HG02588 (cell line): ENCODE data around the gene PARD3.
A peak's percentile ranks its signal among the peaks of the same experiment; 100 is the strongest.

ENCODE experiments used
- ATAC-seq: cut with Tn5 transposase; IDR thresholded peaks from one replicate; pipeline ENCODE4 v1.9.1; 2021; ENCODE audit warnings: mild to moderate bottlenecking, moderate library complexity; ENCODE audit not compliant: unreplicated experiment

PARD3 gene

DNA sequence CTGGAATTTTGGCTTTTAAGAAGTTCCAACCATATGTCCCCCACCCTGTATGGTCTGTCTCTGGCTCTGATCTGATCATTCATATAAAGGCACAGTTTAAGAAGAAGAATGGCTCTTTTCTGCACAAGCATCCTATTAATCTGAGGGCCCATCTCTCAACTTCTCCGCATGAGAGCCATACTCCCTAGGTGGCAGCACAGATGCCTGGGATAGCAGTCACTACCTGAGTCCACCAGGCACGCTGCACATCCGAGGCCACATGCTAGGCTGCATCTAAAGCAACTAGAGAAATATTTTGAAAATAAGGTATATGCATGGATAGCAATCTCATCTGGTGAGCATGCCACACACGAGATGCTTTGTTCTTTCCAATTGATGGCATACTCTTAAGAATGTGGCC lies 565.5 kb downstream of the PARD3 start:
- peak; percentile 56 for ATAC-seq

DNA sequence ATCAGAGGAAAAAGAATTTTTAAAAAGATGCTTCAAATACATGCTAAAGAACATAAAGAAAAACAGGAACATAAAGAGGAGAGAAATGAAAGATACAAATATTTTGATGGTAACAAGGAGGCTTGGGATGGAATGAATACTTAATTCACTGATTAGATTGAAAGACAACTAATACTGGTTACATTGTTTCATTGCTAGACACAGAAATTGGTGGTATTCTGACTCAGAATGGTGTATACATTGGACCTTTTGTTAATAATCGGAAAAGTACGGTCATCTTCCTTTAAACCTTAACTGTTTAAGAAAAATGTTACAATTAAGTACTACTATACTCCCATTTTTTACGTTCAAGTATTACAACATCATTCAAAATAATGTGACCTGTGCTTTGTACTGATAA lies 567.5 kb downstream of the PARD3 start:
- ATAC-seq, result no peak

DNA sequence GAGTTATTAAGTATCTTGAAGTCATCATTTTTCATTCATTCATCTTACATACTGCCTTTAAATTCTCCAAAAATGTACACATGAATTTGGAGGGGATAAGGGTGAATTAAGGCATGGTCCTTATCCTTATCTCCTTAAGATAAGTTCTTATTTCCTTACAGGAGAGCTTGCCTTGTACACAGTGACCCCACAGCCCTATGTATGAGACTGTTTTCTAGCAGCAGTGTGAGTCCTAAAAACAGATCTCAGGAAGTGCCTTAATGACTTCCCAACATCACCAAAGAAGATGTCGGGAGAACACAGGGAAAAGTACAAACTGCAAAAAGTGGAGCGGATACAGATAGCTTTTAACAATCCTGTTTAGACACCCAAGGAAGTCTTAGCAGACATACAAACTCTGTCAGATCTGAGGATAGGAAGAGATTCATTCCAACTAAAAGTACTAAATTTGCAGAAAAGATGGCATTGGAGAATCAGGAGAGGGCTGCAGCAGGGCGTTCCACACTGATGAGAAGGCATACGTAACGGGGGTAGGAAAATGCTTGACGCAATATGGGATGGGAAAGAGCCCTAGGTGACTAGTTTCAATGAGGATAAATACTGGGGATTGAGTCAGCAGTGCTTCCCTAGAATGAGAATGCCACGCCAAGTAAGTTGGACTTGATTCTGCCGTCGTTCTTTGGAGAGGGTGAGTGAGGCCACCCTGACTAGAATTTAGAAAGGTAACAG lies 570.2 kb downstream of the PARD3 start:
- no peak for ATAC-seq

DNA sequence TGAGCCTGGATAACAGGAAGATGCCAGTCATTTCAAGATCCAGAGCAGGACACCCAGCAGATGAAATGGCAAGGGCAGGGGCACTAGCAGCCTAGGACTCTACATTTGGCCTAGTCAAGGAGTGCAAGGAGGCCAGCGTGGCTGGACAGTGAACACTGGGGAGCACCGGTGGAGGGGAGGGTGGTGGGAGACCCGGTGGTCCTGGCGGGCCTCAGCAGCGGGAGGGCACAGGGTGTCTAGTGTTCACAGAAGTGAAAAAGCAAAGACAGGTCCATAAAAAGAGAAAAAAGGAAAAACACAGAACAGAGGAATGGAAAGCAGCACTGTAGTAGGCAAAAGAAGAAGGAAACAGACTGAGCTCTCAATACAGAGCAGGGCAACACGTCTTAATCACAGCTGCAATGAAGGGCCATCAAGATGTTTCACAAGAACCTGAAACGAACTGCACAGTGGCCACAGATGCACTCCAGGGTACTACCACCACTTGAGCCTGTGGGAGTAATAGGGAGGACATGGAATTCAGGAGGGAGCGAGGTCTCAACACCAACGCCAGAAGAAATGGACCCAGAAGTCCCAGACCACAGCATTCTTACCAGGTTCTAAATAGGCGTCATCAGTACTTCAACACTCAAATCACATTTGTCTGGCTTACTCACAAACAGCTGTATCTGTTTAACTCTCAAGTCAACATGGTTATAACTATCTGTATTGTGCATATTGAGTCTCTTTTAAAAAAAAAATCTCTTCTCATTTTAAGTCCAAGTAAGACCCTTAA lies 573.7 kb downstream of the PARD3 start:
- no peak for ATAC-seq

DNA sequence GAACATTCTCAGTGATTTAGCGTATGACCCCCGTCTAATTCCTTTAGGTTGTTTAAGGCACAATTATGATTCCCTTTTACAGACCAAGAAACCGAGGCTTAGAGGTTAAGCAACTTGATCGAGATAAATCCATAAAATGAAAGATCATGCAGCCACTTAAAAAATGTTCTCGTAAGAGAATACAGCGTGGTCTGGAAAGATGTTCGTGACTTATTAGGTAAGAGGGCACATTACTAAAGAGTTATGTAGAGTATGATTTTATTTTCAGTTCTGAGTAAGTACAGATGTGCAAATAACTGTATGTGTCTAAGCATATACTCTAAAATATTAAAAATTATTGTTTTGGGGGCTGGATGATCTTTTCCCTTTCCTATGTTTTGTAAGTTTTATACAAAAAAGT lies 575.1 kb downstream of the PARD3 start:
- ATAC-seq, result no peak

DNA sequence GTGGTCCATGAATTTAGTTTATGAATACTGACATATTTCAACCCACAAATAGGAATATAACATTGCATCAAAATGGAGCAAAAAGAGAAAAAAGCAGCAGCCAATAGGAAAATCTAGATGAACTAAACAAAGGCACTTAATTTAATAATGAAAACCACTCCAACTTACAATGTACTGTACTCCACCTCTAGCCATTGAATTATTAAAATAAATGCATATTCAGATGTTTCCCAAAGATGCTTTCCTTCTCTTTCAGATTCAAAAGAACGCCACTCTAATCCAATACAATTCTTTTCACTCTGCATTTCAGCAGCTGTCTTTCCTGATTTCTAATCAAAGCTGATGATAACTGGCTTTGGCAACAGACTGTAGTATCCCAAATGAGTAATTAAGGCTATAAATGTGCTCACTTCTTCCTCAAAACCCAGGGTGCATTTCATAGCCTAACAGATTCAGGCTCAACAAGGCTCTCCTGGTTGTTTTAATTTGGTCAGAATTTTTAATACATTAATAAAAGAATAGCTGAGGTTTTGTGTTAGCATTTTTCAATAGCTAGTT lies 577.1 kb downstream of the PARD3 start:
- no peak for ATAC-seq

DNA sequence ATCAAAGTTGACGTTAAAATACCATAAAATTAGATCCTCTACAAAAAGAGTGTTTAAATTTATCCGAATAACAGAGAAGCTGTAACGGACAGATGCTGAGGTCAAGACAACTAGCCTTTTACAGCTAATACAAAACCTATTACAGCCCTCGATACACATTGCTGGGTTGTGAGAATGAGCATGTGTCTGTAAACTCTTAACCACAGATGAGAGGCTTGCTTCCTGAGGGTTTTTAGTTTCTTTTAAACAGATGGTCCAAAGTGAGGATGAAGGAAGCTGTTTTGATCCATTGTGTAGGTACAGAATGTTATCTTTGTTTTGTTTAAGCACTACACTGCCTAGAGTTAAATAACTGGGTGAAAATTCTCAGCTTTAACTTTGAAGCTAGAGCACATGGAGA lies 578.2 kb downstream of the PARD3 start:
- ATAC-seq, result no peak

DNA sequence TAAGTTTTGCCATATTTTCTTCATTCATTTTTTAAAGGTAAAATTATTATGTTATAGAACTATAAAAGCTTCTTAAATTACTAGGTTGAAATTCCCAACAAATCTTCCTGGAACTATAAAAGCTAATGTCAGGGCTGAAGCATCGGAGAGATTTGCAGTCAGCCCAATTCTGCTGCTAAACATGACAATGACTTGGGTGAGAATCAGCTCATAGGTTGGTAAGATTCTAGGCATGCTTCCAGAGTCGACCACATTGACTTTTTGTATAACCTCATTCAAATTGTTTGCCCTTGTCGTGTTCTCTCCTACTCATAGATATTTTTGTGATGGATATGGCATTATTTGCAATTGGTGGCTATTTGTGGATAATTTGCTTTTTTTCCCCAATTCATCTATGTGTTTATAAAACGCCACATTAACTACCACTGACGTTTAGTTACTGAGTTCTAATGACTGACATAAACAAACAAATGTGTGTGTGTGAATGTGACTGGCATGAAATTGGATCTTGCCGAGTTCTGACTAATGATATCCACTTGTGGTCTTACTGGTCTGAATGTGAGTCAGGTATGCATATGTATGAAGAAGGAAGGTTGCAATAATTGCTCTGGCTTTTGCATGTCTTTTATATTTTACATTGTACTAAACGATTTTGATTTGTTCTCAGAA lies 579.8 kb downstream of the PARD3 start:
- no peak for ATAC-seq

DNA sequence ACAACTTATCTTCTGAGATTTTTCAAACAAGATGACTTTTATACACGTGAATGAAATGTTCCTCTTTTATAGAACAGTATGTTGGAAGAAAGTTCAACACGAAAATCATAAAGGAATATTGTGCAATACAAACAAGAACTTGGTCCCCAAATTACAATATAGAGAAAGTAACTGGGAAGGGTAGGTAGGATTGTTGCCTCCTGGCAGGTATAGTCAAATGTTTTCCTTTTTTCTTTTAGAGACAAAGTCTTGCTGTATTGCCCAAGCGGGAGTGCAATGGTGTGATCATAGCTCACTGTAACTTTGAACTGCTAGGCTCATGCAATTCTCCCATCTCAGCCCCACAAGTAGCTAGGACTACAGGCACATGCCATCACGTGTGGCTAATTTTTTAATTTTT lies 582.6 kb downstream of the PARD3 start:
- ATAC-seq, result no peak

DNA sequence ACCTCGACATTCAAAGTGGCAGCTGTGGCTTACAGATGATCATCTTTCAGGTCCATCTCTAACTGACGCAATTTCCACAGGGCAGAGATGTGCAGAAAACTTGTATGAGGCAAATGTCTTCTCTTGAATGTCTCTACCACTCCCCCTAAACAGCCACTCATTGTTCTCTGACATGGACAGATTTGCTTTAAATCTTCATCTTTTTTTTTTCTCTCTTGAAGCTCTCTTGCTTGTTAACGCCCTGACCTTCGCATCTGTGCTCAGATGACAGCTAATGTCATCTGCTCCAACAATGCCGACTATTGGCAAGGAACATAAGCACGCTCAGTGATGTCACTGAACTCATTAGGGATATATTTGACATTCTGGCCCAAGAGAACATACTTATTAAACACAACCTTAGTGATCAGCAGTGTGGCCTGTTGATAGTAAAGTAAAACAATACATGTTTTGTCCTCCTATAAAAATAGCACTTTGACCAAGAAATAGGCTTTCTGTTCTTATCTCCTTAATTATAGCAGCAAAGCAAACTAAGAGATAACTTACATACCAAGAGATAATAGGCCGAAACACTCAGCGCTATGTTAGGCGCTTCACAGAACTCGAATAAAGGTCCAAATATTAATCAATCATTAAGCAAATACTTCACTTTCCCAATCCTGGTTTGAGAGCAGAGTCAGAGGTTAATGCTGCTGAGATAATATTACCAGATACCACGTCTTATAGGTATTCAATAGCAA lies 583.5 kb downstream of the PARD3 start:
- no peak for ATAC-seq

DNA sequence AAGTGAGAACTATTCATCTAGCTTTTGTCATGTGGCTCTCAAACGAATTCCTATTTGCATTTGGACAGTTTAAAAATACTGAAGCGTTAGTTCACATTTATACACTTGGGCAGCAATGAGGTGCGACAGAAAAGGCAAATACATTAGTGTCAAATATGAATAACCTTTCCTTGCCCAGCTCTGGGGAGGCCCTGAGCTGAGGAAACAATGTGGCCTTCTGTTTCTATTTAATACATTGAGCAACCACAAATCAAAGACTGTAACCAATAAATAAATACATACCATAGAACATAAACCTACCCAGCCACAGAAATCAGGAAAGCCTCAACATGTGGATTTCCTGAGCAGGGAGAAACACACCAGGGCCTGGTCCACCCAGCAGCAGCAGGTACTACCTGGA lies 585.2 kb downstream of the PARD3 start:
- no peak for ATAC-seq

DNA sequence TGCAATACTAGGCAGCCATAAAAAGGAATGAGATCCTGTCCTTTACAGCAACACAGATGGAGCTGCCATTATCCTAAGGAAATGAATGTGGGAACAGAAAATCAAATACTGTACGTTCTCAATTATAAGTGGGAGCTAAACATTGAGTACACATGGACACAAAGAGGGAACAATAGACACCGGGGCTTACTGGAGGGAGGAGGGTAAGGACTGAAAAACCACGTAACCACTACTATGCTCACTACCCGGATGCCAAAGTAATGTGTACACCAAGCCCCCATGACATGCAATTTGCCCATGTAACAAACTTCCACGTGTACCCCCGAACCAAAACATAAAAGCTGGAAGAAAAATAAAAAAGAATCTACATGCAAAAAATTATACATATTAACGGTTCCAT lies 587.0 kb downstream of the PARD3 start:
- no peak for ATAC-seq

DNA sequence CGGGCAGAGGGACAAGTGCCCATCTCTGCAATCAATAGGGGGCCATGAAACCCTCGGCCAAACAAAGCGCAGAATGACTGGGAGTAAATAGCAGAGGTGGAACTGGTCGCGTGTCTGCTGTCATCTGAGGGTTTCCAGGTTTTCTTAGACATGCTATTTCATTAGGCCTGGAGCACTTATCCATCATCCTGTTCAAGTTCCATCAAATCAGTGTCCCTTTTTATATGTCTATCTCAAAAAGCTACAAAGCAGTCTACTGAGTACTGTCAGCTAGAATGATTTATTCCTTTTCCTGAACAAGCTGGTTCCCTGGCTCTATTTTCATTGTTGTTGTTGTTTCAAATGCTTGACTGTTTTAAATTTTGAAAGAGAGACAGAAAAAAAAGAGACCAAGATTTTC lies 590.5 kb downstream of the PARD3 start:
- no peak for ATAC-seq

DNA sequence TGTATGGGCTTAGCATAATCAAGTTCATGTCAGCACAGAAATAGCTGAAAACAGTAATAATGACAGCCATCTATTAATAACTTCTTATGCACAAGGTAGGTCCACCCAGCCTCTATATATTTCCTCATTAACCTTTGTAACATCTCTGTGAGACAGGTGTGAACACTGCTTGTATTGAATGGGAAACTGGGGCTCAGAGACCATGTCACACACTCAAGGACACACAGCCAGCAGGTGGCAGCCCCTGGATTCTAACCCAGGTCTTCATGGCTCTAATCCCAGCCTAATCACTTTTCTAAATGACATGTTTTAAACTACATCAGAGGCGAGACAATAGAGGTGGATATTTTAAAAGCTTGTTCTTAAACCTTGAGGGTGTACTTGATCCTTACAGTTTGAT lies 591.4 kb downstream of the PARD3 start:
- no peak for ATAC-seq

DNA sequence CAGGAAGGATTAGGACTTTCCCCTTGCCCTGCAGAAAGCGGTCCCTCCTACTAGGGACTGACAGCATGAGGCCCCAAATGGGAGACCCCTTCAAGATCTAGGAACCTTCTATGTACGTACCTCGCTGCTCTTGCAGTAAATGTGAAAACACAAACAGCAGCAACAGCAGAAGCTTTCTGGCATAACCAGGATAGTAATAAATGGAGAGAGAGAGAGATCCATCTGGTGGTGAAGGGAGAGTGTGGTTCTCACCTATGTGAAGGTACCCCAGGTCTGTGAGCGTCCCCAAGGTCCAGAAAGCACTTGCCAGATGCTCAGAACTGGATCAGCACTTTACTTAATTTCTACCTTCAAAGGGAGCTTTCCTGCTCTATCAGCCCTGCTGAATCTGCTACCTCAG lies 592.7 kb downstream of the PARD3 start:
- ATAC-seq, result no peak

DNA sequence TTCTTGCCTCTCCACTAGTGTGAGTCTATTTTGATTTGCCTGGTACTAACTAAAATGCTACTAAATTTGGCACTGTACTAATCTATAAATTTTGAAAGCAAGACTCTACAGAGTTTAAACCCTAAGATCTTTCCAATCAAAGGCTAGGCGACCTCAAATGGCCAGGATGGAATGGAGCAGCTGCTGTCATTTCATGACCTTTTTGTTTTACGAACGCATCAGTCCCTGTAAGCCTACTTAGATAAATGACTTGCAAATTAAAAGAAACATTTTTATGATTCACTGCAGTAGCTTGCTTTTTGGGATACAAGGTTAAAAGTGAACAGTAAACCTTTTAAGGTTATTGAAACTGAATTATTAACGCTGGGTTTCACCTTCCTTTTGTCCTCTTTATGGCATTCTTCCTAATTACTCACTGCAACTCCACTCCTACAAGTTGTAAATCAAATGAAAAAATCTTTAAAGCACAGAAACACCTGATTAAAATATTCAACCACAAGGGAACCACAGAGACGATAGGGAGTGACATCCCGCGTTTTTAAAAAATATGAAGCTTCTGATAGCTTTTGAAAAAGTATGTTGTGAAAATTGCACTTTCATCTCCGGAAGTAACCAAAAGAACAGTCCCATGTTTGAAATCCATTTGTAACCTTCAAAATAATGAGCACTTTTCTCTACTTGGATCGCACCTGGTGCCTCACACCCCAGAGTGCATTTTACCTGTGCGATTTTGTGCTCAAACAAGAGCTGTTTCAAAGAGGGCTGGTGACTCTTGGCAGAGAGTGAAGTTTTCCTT lies 595.1 kb downstream of the PARD3 start:
- no peak for ATAC-seq

DNA sequence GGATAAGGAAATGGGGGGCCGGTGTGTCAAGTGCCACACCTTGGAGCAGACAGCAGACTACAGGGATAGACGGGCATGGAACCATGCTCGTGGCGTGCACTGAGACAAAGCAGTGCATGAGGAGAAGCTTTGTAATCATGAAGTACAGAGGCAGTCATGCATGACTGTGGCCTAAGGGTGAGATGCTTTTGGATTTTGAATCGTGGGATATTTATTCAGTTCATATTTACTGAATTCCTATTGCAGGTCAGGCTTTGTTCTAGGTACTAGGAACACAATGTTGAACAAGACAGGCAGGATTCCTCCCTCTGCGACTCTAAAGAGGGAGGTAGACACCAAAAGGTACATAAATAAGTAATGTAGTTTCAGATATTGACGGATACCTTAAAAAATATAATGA lies 597.6 kb downstream of the PARD3 start:
- no peak for ATAC-seq

DNA sequence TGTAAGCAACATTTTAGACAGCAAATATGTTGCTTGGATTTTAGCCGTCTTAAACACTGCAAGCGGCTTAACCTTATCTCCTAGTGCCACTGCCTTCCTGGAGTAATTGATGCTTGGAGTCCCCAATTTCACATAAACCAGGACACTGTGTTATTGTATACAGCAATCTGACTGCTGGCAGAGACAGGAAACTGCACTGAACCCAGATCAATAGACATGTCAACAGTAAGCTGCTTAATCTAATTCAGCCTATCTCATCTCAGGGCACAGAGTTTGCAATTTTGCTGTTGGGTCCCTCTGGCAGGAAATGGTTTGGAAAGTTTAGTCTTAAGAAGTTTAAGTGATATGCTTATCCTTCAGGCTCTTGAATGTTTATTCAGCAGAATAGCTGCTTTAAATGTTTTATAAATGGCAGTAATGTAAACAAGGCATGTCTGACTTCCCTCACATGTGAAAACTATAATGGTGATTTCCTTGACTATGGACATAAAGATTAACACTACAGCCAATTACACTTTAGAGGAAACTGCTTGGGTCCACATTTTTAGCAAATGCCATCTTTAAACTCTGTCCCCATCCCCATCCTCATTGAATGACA lies 598.6 kb downstream of the PARD3 start:
- no peak for ATAC-seq

DNA sequence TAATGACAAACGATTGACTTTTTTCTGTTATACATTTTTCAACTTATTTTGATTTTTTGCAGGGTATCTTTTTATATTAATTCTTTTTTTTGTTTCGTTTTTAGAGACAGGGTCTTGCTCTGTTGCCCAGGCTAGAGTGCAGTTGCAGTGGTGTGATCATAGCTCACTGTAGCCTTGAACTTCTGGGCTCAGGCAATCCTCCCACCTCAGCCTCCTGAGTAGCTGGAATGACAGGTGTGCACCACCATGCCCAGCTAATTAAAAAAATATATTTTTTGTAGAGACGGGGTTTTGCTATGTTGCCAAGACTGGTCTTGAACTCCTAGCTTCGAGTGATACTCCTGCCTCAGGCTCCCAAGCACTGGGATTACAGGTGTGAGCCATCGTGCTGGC lies 601.3 kb downstream of the PARD3 start:
- ATAC-seq, result no peak
